NCI-H2107 (cell line): ENCODE data around the gene PRMT7.

Experiments
- DNase-seq: peaks from one replicate; lab custom pipeline; 2025; lab: John Stamatoyannopoulos, UW

PRMT7 gene

DNA sequence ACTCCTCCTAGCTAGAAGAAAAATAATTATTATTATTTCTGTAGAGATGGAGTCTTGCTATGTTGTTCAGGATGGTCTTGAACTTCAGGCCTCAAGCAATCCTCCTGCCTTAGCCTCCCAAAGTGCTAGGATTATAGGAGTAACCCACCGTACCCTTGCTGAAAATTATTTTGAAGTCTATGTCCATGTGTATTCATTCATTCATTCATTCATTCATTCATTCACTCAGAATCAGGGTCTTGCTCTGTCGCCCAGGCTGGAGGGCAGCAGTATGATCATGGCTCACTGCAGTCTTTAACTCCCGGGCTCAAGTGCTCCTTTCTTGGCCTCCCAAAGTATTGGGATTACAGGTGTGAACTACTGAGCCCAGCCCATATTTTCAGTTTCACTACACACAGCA, 4.2 kb upstream of the PRMT7 start:
- no peak for DNase-seq

DNA sequence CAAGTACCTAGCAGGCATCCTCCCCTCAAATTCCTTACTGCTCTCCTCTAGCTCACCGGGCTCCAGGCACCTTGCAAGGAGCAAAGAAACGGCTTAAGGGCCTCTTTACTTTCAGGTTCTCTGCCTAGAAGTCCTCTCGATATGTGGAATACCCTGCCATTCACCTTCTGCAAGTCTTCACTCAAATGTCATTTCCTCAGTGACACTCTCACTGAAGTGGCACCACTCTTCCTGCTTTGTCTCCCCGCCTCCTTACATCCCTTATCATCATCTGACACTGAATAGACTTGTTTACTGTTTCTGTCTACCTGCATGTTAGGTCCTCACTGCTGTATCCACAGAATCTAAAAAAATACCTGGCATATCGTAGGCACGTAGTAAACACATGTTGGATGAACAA, 1.0 kb upstream of the PRMT7 start:
- DNase-seq: no peak

DNA sequence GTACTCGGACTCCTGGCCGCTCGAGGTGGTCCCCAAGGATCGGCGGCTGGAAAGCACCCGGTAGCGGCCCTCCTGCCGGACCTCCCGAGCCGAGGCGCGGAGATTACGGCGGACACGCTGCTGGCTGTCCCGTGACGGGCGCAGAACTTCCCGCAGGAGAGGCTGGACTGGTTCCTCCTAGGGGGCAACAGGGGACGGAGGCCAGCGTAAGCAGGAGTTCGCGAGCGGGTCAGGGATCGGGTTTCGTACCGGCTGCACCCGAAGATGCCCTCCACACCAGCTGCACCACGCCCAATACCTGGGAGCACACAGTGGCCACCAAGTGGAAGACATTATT, 414 bp upstream of the PRMT7 start:
- no peak for DNase-seq

DNA sequence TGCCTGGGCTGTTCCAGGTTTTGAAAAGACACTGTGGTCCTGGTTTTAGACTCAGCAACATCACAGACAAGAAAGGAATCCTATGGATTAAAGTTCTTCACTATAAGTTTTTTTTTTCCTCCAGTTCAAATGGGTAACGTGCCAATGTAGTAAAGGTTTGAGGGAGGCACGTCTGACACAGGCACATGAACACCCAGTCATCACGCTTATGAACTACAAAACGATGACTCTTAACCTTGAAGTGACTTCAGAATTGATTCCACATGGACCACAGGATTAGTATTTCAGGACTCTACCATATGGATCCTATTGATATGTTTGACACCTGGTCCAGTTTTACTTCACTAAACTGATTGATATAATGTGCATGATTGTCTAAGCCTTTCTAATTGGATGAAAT, 2.3 kb downstream of the PRMT7 start:
- no peak for DNase-seq

DNA sequence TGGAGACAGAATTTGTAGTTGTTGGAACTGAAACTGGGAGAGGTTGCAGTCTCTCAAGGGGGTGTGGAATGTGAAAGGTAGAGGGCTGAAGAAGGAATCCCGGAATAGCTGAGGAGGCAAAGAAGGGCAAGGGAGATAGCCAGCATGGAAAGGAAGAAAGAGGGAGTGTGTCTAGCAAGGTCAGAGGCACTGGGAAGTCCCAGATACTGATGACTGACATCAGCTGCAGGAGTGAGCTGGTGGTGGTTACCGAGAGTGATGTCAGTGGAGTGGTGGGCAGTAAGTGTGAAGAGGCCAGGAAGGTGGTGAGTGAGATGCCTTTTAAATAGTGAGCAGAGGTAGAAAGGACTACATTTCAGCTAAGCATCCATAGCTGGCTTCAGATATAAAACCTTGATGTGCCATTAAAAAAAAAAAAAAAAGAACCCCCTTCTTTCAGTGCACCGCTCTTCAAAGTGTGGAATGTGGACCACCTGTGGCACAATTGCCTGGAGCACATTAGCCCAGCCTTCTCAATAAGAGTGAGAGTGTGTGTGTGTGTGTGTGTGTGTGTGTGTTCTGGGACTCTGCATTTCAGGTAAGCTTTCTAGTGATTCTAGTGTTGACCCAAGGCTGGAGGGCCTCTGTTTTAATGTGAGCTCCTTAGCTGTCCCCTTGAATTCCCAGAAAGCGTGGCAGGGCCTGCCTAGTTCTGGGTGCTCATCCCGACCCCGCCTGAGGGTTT, 8.5 kb downstream of the PRMT7 start:
- DNase-seq: no peak

DNA sequence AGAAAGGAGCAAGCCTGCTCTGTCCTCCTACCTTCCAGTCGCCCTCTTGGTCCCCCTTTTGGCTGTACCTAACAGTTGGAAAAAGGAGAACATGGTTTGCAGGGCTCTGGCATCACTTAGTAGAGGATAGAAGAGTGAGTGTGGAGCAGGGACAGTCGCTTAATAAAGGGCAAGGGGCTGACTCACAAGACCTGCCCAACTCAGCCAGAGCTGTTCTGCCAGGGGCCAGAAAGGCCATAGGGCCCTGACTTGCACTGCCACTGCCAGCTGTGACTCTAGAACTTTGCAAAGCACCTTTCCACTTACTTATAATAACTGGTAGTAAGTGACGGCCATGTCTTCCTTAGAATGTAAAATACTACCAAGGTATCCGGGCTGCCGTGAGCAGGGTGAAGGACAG, 13.5 kb downstream of the PRMT7 start:
- no peak for DNase-seq

DNA sequence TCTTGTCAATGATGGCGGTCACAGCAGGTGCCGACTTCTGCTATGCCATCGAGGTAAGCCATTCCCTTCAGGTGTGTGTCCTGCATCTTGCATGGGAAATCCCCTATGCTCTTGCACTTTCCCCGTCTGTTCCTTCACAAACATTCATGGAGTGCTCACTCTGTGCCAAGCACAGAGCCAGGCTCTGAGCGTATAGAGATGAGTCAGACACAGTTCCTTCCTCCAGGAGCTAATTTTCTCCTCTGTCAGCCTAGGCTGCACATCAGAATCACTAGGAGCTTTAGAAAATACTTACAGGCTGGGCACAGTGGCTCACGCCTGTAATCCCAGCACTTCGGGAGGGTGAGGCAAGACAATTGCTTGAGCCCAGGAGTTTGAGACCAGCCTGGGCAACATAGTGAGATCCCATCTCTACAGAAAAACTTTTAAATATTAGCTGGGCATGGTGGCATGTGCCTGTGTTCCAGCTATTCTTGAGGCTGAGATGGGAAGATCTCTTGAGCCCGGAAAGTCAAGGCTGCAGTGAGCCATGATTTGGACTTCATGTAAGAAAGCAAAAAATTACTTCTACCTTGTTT, 14.1 kb downstream of the PRMT7 start:
- DNase-seq: no peak

DNA sequence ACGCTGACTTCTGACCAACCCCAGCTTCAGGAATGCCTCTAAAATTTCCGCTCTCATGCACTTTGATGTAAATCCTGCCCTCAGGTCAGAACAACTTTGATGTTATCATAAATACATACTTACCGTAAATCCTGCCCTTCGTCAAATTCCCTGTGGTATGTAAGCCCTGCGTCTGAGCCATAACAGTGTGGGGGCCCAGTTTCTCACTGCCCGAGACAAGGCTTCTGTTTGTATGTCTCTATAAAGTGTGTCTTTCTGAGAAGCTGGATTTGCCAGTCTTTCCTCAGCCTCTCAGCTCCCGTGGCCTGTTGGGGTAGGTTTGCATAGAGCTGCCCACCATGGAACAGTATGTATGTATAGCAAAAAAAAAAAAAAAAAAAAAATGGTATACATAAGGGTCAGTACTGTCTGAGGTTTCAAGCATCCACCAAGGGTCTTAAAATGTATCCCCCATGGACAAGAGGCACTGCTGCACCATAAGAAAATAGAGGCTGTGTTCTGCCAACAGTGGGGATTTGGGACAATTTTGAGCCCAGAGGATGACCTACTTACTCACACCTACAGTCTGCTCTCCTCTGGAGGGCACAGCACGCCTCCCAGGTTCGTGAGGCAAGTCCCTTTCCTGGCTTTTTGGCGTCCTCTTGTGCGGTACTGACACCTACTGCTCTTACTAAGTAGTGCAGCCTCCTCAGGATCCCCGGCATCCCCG, 17.5 kb downstream of the PRMT7 start:
- DNase-seq: peak; percentile 79

DNA sequence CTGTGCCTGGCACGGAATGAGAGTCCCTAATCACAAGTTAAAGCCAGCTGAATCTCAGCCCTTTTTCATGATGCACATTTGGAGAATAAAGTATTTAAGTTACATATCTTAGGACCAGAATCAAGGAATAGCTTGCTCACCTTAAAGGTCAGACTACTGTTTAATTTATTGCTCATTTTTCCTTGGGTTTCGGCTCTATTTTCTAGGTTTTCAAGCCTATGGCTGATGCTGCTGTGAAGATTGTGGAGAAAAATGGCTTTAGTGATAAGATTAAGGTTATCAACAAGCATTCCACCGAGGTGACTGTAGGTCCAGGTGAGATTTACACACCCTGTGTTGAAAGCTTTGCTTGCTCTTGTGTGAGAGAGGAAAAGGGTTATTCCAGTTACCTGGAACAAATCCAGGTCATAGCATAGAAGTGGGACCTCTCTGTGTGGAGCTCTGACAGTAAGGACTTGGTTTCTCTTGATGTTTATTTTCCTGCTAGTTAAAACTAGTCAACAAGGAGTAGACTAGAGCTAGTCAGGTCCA, 18.1 kb downstream of the PRMT7 start:
- no peak for DNase-seq

DNA sequence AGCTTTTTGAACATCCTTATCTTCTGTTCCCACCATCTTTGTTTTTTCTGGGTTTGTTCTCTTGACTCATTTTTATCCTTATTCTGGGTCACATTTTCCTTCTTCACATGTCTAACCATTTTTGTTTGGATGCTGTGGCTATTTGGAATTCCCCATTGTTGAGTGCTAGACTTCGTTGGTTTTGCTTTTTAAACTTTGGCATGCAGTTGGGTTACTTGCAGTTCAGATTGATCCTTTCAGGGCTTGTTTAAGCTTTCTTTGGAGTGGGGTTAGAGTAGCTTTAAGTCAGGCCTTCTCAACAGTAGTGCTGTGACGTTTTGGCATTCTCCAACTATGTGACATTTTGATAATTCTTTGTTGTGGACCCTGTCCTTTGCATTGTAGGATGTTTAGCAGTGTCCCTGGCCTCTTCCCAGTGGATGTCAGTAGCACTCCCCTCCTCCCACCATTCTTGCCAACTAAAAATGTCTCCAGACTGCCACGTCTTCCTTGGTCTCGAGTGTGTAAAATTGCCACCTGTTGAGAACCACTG, 21.1 kb downstream of the PRMT7 start:
- DNase-seq: no peak

DNA sequence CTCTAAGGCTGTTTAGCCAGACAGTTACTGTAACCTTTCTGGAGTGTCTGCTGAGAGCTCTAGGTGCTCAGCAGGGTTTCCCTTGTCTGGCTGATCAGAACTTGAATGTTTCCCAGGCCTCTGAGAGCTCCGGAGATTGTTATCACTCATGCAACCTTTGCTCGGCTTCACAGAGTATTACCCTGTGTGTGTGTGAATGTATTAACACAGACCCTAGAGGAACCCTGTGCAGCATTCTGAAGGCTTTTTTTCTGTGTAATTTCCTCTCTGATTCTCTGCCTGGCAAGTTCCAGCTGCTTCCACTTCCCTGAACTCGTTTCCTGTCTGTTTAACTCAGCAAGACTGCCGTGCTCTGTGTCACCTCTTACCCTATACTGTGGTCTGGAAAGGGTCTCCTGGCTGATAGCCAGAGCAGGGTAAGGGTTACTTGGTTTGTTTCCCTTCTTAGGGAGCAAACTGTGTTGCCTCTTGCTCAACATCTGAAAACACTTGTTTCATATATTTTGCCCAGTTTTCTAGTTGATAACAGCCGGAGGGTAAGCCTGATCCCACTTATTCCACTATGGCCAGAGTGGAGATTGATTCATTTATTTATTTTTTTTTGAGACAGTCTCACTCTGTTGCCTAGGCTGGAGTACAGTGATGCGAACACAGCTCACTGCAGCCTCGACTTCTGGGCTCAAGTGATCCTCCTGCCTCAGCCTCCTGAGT, 21.7 kb downstream of the PRMT7 start:
- no peak for DNase-seq

DNA sequence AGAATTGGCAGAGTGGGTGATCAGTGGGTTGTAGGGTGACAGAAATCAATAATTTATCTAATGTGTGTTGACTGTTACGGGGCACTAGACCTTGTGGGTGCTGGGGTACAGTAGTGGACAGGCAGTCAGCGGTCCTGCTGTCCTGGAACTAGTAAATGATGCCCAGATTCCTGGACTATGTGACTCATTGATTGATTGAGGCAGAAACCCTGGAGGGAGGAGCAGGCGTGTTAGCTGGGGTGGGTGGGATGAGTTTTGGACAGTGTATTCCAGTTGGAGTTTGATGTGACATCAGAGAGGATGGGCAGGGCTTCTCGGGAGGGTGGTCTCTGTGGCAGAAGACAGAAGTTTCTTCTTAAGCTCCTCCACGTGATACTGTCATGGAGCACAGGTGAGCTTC, 24.4 kb downstream of the PRMT7 start:
- DNase-seq: no peak

DNA sequence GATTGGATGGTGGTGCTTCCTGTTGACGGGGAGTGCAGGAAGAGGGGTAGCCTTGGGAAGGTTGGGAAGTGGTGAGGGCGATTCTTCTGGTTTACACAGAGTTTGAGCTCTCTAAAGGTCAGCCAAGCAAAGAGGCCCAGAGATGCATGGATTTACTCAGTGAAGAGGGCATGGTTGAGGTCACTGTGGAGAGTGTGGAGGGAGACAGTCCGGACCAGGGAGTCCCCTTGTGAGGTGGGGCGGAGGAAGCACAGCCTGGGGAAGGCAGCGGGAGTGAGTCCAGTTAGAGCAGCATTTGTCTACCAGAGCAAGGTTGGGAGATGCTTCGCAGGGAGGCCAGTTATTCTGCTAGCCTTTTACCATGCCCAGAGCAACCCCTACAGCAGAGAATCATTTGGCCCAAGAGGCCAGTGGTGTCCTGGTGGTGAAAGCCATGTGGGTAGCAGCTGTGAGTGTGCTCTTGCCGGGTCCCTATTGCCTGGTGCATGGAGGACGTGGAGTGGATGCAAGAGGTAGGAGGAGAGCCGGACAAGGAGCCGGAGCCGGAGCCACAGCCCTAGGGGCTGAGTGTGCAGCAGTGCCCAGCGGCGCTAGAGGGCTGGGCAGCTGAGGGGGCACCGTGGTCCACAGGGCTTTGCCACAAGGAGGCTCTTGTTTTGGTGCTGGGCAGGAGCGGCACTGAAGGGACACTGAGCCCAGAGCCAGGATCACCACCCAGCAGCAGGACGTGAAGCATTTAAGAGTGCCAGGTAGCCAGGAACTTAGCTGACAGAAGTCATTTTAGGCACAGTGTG, 27.7 kb downstream of the PRMT7 start:
- DNase-seq: no peak

DNA sequence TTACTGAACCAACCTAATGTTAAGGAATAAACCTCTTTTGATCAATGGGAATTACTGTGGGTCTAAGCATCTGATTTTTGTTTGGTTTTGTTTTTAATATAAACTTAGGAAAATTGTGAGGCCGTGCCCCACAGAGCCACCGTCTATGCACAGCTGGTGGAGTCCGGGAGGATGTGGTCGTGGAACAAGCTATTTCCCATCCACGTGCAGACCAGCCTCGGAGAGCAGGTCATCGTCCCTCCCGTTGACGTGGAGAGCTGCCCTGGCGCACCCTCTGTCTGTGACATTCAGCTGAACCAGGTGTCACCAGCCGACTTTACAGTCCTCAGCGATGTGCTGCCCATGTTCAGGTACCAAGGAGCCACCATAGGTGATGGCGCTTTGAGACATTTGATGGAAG, 28.4 kb downstream of the PRMT7 start:
- DNase-seq: no peak

DNA sequence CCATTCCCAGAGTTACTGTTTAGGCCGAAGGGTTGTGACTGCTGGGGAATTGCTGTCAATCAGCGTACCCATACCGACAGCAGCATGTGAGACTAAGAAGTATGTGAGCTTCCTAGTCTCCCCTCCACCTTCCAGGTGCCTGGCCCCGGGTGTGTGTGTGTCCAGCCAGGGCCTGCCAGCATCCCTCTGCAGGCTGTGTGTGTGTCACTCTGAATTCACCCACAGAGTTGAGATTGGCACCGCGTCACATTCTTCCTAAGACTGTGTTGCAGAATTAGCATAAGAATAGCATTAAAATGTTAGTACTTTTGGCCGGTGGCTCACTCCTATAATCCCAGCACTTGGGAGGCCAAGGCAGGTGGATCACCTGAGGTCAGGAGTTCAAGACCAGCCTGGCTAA, 31.8 kb downstream of the PRMT7 start:
- no peak for DNase-seq

DNA sequence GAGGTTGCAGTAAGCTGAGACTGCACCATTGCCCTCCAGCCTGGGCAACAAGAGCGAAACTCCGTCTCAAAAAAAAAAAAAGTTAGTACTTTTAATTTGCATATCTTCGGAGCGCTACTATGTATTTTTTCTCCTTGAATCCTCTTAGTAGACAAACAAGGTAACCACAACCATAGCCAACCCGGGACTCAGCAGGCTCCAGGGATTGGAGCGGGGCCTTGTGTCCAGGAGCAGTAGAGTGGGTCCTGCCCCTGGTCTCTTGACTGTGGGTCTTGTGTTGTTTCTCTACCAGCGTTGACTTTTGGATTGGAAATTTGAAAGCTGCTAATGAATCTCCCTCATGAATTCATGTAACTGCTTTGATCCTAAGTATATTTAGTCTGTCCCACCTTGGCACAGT, 32.3 kb downstream of the PRMT7 start:
- DNase-seq: no peak

DNA sequence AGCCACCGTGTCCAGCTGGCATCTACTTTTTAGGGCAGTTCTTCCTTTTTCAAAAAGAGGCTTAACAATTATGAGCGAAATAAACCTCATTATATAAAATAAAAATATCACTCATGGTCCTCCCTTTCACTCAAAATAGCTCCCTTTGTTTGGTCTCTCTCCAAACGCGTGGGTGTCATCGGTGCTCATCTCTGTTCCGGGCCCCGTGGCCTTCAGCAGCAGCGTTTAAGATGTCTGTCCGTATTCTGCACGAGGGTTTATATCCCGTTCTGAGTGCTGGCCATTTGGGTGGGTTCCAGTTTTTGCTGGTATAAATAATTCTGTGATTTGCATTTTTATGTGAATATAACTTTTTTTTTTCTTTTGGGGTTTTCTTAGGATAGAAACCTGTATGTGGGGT, 33.4 kb downstream of the PRMT7 start:
- no peak for DNase-seq

DNA sequence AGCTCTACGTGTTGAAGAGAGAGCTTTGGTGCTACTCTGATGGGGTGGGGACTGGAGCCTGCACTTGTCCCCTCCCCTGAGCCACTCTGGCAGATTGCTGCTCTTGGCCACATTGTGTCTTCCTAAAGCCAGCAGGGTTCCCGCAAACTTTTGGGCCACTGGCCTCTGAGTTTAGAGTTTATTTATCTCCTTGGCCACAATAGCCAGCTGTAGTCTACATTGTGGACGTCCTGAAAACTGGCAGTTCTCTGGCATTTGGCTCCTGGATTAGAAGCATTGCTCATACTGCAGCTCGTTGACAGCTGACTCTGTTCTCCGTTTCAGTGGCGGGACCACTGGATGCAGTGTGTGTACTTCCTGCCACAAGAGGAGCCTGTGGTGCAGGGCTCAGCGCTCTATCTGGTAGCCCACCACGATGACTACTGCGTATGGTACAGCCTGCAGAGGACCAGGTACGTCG, 34.6 kb downstream of the PRMT7 start:
- DNase-seq: no peak

DNA sequence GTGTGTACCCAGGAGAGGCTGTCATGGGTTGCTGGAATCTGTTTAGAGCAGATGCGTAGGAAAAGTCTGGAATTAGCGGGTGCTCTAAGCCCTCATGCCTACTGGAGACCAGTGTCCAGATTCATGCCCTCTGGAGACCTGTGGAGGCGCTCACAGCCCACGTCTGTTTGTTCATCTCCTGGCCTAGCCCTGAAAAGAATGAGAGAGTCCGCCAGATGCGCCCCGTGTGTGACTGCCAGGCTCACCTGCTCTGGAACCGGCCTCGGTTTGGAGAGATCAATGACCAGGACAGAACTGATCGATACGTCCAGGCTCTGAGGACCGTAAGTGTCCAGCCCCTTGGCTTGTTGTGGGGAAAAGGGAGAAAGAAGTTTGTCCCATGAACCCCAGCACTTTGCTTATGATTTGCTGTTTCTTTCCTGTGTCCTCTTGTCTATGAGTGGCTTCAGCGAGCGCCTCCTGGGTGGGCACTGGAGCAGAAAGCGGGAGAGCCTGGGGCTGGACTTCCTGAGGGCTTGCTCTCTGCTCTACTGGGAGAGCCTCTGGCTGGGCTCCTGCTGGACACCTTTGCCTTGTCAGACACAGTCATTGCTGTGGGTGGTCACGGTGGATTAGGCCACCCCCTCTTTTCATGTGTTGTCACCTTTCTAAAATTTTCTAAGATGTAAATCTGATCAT, 35.3 kb downstream of the PRMT7 start:
- DNase-seq: no peak

DNA sequence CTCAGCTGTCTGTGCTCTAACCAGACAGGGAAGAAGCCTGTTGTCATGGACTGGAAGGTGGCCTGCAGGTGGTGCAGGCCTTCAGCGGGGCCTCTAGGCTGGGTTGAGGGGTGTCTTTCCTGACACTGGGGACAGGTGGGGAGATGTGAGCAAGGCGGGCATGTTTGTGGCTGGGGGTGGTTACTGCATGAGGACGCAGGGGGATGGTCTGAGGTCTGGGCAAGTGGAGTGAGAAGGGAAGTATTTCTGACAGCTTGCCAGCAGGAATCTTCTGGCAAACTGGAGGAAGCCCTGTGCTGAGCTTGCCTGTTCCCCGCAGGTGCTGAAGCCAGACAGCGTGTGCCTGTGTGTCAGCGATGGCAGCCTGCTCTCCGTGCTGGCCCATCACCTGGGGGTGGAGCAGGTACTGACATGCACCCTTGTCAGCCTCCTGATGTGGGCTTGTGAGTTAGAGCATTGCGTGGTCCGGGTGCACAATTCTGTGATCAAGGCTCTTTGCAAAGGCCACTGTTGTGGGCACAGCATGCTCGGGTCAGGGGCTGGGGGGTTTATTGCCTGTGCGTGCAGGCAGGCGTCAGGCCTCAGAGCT, 36.2 kb downstream of the PRMT7 start:
- no peak for DNase-seq

DNA sequence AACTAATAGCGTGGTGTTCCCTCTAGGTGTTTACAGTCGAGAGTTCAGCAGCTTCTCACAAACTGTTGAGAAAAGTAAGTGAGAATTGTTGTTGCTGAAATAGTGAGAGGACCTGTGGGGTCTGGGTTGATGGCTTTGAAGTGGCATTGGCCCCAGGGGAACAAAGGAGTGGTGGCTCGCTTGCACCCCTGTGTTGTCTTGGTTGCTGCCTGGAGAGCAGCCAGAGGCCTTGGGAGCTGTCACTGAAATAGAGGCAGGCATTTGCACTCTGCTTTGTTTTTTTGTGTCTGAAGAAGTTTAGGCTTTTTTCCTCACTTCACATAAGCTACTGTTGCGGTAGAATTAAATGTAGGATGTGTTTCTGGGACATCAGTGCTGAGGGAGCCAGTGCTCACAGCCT, 36.8 kb downstream of the PRMT7 start:
- DNase-seq: no peak
